IMR-90 (cell line): ENCODE measurements around the gene ABHD17B. TPM values are rescaled to one million over a fixed set of nuclear protein-coding genes. Genes with fewer than 3 reads are reported as not detected.

Experiments used
- ATAC-seq: fragments of 200-7000 bp; cut with Tn5 transposase; 2 replicates; pipeline ENCODE4 v1.9.1; 2020; ENCODE audit warnings: low read depth, mild to moderate bottlenecking, moderate library complexity
- BruUV-seq: library from RNA; stranded (reverse); fragments of 400-500 nt; replicated peaks from 2 replicates; lab custom pipeline; 2021; lab: Mats Ljungman, UMichigan
- CTCF ChIA-PET: fragments of 300-600 bp; formaldehyde crosslinking; extraction: SDS; loops from one replicate; lab custom pipeline; 2021; ENCODE audit warnings: antibody characterized with exemption; lab: Yijun Ruan, JAX
- POLR2A ChIA-PET: fragments of 300-600 bp; sonication (Branson Sonifier 250); formaldehyde crosslinking; loops from one replicate; lab custom pipeline; 2022; ENCODE audit warnings: antibody characterized with exemption; ENCODE audit not compliant: unreplicated experiment; lab: Charles Lee
- DNase-seq: peaks from one replicate; pipeline ENCODE4 v3.0.0; 2013
- H2AFZ ChIP-seq: replicated peaks from 2 replicates; pipeline ENCODE3; 2013; ENCODE audit warnings: low read length, mild to moderate bottlenecking; ENCODE audit not compliant: poor library complexity
- H2AK5ac ChIP-seq: 2 replicates; pipeline ENCODE4 v1.6.1; 2013; ENCODE audit warnings: low read depth, low read length, inconsistent platforms
- H2AK9ac ChIP-seq: replicated peaks from 2 replicates; pipeline ENCODE3; 2013; ENCODE audit warnings: mild to moderate bottlenecking, low read depth, low read length, moderate library complexity; ENCODE audit not compliant: poor library complexity
- H2BK120ac ChIP-seq: 2 replicates; pipeline ENCODE4 v1.6.1; 2013; ENCODE audit warnings: low read depth, low read length, inconsistent platforms
- H2BK15ac ChIP-seq: 3 replicates; pipeline ENCODE4 v1.6.1; 2013; ENCODE audit warnings: low read depth, low read length, inconsistent platforms
- H2BK20ac ChIP-seq: 2 replicates; pipeline ENCODE4 v1.6.1; 2013; ENCODE audit warnings: low read depth, mild to moderate bottlenecking, inconsistent platforms, low read length, moderate library complexity
- H2BK5ac ChIP-seq: 2 replicates; pipeline ENCODE4 v1.6.1; 2013; ENCODE audit warnings: mild to moderate bottlenecking, low read depth, low read length, inconsistent platforms; ENCODE audit not compliant: poor library complexity, severe bottlenecking
- H3K14ac ChIP-seq: replicated peaks from 2 replicates; pipeline ENCODE4 v1.6.1; 2013; ENCODE audit warnings: low read depth, low read length, inconsistent platforms
- H3K18ac ChIP-seq: 2 replicates; pipeline ENCODE4 v1.6.1; 2013; ENCODE audit warnings: low read depth, low read length, control low read depth
- H3K23ac ChIP-seq: 2 replicates; pipeline ENCODE4 v1.6.1; 2013; ENCODE audit warnings: low read depth, low read length, inconsistent platforms
- H3K27ac ChIP-seq: 2 replicates; pipeline ENCODE4 v1.5.1; 2013; ENCODE audit warnings: mild to moderate bottlenecking, control low read depth, low read length; ENCODE audit not compliant: insufficient read depth
- H3K27me3 ChIP-seq: 2 replicates; pipeline ENCODE4 v1.6.1; 2013; ENCODE audit warnings: low read length; ENCODE audit not compliant: control insufficient read depth, insufficient read depth
- H3K36me3 ChIP-seq: 2 replicates; pipeline ENCODE4 v1.6.1; 2013; ENCODE audit warnings: low read length, mixed read lengths; ENCODE audit not compliant: control insufficient read depth, insufficient read depth
- H3K4ac ChIP-seq: 2 replicates; pipeline ENCODE4 v1.6.1; 2013; ENCODE audit warnings: low read depth, low read length, inconsistent platforms
- H3K4me1 ChIP-seq: 2 replicates; pipeline ENCODE4 v1.6.1; 2013; ENCODE audit warnings: low read length, mixed read lengths; ENCODE audit not compliant: control insufficient read depth, insufficient read depth
- H3K4me2 ChIP-seq: 2 replicates; pipeline ENCODE4 v1.6.1; 2013; ENCODE audit warnings: low read depth, mild to moderate bottlenecking, control low read depth, low read length, moderate library complexity
- H3K4me3 ChIP-seq: 2 replicates; pipeline ENCODE4 v1.5.1; 2013; ENCODE audit warnings: low read depth, mild to moderate bottlenecking, control low read depth, low read length, moderate library complexity; ENCODE audit not compliant: insufficient read depth
- H3K56ac ChIP-seq: 2 replicates; pipeline ENCODE4 v1.6.1; 2013; ENCODE audit warnings: low read length, inconsistent platforms; ENCODE audit not compliant: insufficient read depth; ENCODE audit errors: extremely low read depth
- H3K79me1 ChIP-seq, 2 experiments: 2 replicates each; pipeline ENCODE4 v1.6.1; 2013; ENCODE audit warnings: low read length in 2 of 2, inconsistent platforms in 1 of 2, low read depth in 1 of 2
- H3K9ac ChIP-seq: 2 replicates; pipeline ENCODE4 v1.6.1; 2013; ENCODE audit warnings: low read depth, low read length, control low read depth
- H3K9me1 ChIP-seq: 2 replicates; pipeline ENCODE4 v1.6.1; 2013; ENCODE audit warnings: low read length, inconsistent platforms; ENCODE audit not compliant: insufficient read depth
- H3K9me3 ChIP-seq: 2 replicates; pipeline ENCODE4 v1.6.1; 2013; ENCODE audit warnings: low read length; ENCODE audit not compliant: control insufficient read depth, insufficient read depth
- H4K20me1 ChIP-seq: 2 replicates; pipeline ENCODE4 v1.6.1; 2013; ENCODE audit warnings: low read length, inconsistent platforms; ENCODE audit not compliant: insufficient read depth
- H4K5ac ChIP-seq: 2 replicates; pipeline ENCODE4 v1.6.1; 2013; ENCODE audit warnings: mild to moderate bottlenecking, low read depth, low read length, control low read depth
- H4K8ac ChIP-seq, 2 experiments: 2 replicates each; pipeline ENCODE4 v1.6.1; 2013; ENCODE audit warnings: low read depth in 2 of 2, low read length in 2 of 2, control low read depth in 1 of 2, inconsistent platforms in 1 of 2
- H4K91ac ChIP-seq: 2 replicates; pipeline ENCODE4 v1.6.1; 2013; ENCODE audit warnings: low read depth, low read length, inconsistent platforms; ENCODE audit not compliant: insufficient read depth
- CTCF ChIP-seq: conservative IDR thresholded peaks from 2 replicates; pipeline ENCODE4 v1.5.1; 2012; ENCODE audit warnings: mild to moderate bottlenecking, low read depth, low read length, improper control_type of control experiment
- FOS ChIP-seq: fragments of 150-350 bp; IDR thresholded peaks from 2 replicates; pipeline ENCODE4 v1.6.1; 2016; ENCODE audit warnings: low read depth, low read length
- MAZ ChIP-seq: IDR thresholded peaks from 2 replicates; pipeline ENCODE4 v1.6.1; 2012; ENCODE audit warnings: low read depth, mild to moderate bottlenecking, low read length, improper control_type of control experiment, moderate library complexity, borderline replicate concordance
- RCOR1 ChIP-seq: IDR thresholded peaks from 2 replicates; pipeline ENCODE4 v1.6.1; 2012; ENCODE audit warnings: mild to moderate bottlenecking, low read length, improper control_type of control experiment; ENCODE audit not compliant: insufficient replicate concordance
- RFX5 ChIP-seq: IDR thresholded peaks from 2 replicates; pipeline ENCODE4 v1.8.0; 2012; ENCODE audit warnings: low read depth, mild to moderate bottlenecking, low read length, moderate library complexity
- WGBS, 2 experiments: methylation state at CpG; one replicate each; pipeline versions ENCODE4 v1.1.5 to v1.1.7; 2013; ENCODE audit warnings: missing lambda C conversion rate in 2 of 2; ENCODE audit not compliant: insufficient read length in 1 of 2; ENCODE audit errors: extremely low coverage in 2 of 2; 5-methylcytosine and 5-hydroxymethylcytosine counted together
- dilution Hi-C: fragments of 300-500 bp; cut with HindIII; formaldehyde crosslinking; loops from one replicate; pipeline ENCODE4 v1.14.3; 2018; ENCODE audit warnings: low sequenced_read_pairs; ENCODE audit not compliant: unreplicated experiment
- in situ Hi-C: fragments of 300-500 bp; cut with MboI; formaldehyde crosslinking; loops from 3 replicates; pipeline ENCODE4 v1.14.3; 2019; ENCODE audit warnings: low sequenced_read_pairs, inconsistent platforms, mixed read lengths
- intact Hi-C: fragments of 100-400 bp; cut with micrococcal nuclease; formaldehyde crosslinking; loops from 2 replicates; pipeline ENCODE4 v1.10.0; 2022
- polyA plus RNA-seq, 3 experiments: library from polyadenylated mRNA; depleted of rRNA; stranded (reverse); fragments of >200 nt; gene quantifications; 2 replicates each; pipeline ENCODE4 v1.2.3, GENCODE V29; 2012; ENCODE audit warnings: low replicate concordance in 1 of 3
- total RNA-seq: library from RNA; depleted of rRNA; stranded (reverse); fragments of >200 nt; gene quantifications from 2 replicates; pipeline ENCODE4 v1.2.3, GENCODE V29; 2012
- TF ChIP-seq, protein P1 (sequence below): fragments of 150-350 bp; IDR thresholded peaks from 2 replicates; pipeline ENCODE4 v1.6.1; 2017; ENCODE audit warnings: mild to moderate bottlenecking, antibody characterized with exemption, low read length, low read depth
- TF ChIP-seq, protein P2 (sequence below): fragments of 150-350 bp; IDR thresholded peaks from 2 replicates; pipeline ENCODE4 v1.6.1; 2016; ENCODE audit warnings: low read depth, mild to moderate bottlenecking, low read length, moderate library complexity, borderline replicate concordance

Gene ABHD17B
- total and polyA plus RNA-seq, 2 of the 4 experiments (the other 2 are of a cell fraction) = 7.5 to 16.8 TPM

GRCh38 chr9:71859939-71860338 lies 51.1 kb downstream of the ABHD17B start:
- intact Hi-C loops = no loop called here
- Histone ChIP-seq H3K18ac (no peak overlapping the region), H3K79me1 (0 out of 4 replicates have a peak, but pooled peaks cover 0 to 3% of the 10 kb centered on the region in 2 experiments), H4K20me1 (no peaks in the 10 kb centered on the region), H3K36me3 (no peaks in the 10 kb centered on the region), H3K56ac (no peak overlapping the region), H3K27me3 (no peaks in the 10 kb centered on the region), H4K5ac (no peak overlapping the region), H2AFZ (no peak overlapping the region), H2BK120ac (no peak overlapping the region), H3K14ac (no peak overlapping the region), H3K4me3 (no peak overlapping the region), H3K9me3 (peaks cover 4% of the 10 kb centered on the region; the same call in 1 of the 2 replicates), H4K91ac (no peak overlapping the region), H3K27ac (no peak overlapping the region), H2BK5ac (no peak overlapping the region), H3K4me1 (no peaks in the 10 kb centered on the region), H3K9me1 (no peaks in the 10 kb centered on the region), H4K8ac (no peak overlapping the region), H3K23ac (no peak overlapping the region), H2BK15ac (no peak overlapping the region), H3K4ac (no peak overlapping the region), H3K9ac (no peak overlapping the region), H2BK20ac (no peak overlapping the region), H2AK9ac (no peak overlapping the region), H3K4me2 (no peak overlapping the region), H2AK5ac (no peak overlapping the region)
- DNase-seq (no peak), ATAC-seq (no peak)
- dilution Hi-C loops = no loop called here
- in situ Hi-C loops = no loop called here
- no CpG with 5 or more reads among the region's 3 CpGs for WGBS, 2 experiments
- CTCF ChIA-PET = no interaction called here
- no TSS peak for BruUV-seq
- POLR2A ChIA-PET = no interaction called here
- TF ChIP-seq CTCF = no peak
- no peak for TF ChIP-seq FOS
- no peak for TF ChIP-seq MAZ
- no peak for TF ChIP-seq RFX5
- TF ChIP-seq, protein P1, sequence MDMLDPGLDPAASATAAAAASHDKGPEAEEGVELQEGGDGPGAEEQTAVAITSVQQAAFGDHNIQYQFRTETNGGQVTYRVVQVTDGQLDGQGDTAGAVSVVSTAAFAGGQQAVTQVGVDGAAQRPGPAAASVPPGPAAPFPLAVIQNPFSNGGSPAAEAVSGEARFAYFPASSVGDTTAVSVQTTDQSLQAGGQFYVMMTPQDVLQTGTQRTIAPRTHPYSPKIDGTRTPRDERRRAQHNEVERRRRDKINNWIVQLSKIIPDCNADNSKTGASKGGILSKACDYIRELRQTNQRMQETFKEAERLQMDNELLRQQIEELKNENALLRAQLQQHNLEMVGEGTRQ = no peak
- TF ChIP-seq RCOR1 = no peak
- TF ChIP-seq, protein P2, sequence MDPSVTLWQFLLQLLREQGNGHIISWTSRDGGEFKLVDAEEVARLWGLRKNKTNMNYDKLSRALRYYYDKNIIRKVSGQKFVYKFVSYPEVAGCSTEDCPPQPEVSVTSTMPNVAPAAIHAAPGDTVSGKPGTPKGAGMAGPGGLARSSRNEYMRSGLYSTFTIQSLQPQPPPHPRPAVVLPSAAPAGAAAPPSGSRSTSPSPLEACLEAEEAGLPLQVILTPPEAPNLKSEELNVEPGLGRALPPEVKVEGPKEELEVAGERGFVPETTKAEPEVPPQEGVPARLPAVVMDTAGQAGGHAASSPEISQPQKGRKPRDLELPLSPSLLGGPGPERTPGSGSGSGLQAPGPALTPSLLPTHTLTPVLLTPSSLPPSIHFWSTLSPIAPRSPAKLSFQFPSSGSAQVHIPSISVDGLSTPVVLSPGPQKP = no peak
